ENCODE results near the gene PAM. TPM values are rescaled to one million over a fixed set of nuclear protein-coding genes. Genes with fewer than 3 reads are reported as not detected.
A peak's percentile ranks its signal among the peaks of the same experiment; 100 is the strongest.

PAM gene
- total RNA-seq, 1 donor from 2014 or later: 85.6 TPM

- TF ChIP-seq CTCF (conservative IDR thresholded peaks at IDR 0.05): no peak
- H3K4me3 Mint-ChIP-seq: no peak overlapping the region
- H3K9me3 Mint-ChIP-seq: peaks cover 3% of the 10 kb centered on the region
- H3K36me3 Mint-ChIP-seq (ENCODE audit: low read depth): peaks cover 9% of the 10 kb centered on the region
- no peaks in the 10 kb centered on the region for H3K27me3 Mint-ChIP-seq (ENCODE audit: low read depth)
- H3K27ac Mint-ChIP-seq (ENCODE audit: unreplicated experiment): no peak overlapping the region
- DNase-seq (ENCODE audit: low read depth, low spot score): no peak
- peaks cover 12% of the 10 kb centered on the region for H3K4me1 Mint-ChIP-seq
Measured at GRCh38 chr5:102895234-102895633, 140.1 kb downstream of the PAM start.

GRCh38 chr5:102895976-102896375 is 140.9 kb downstream of the PAM start:
- no peak for TF ChIP-seq CTCF (conservative IDR thresholded peaks at IDR 0.05)
- no peak for DNase-seq (ENCODE audit: low read depth, low spot score)
- no peaks in the 10 kb centered on the region for H3K27me3 Mint-ChIP-seq (ENCODE audit: low read depth)
- H3K36me3 Mint-ChIP-seq (ENCODE audit: low read depth): peaks cover 9% of the 10 kb centered on the region
- no peak overlapping the region for H3K4me3 Mint-ChIP-seq
- H3K27ac Mint-ChIP-seq (ENCODE audit: unreplicated experiment): no peak overlapping the region
- H3K9me3 Mint-ChIP-seq: peaks cover 3% of the 10 kb centered on the region
- H3K4me1 Mint-ChIP-seq: peaks cover 12% of the 10 kb centered on the region

GRCh38 chr5:102901424-102902134 is 146.5 kb downstream of the PAM start:
- DNase-seq (ENCODE audit: low read depth, low spot score): no peak
- Mint-ChIP-seq H3K4me3 (no peak overlapping the region), H3K27me3 (ENCODE audit: low read depth) (no peaks in the 10 kb centered on the region)

GRCh38 chr5:102902135-102902448 is 147.0 kb downstream of the PAM start:
- Mint-ChIP-seq H3K9me3 (peaks cover 4% of the 10 kb centered on the region), H3K36me3 (ENCODE audit: low read depth) (peaks cover 4% of the 10 kb centered on the region), H3K4me1 (peaks cover 8% of the 10 kb centered on the region), H3K27me3 (ENCODE audit: low read depth) (no peaks in the 10 kb centered on the region), H3K4me3 (no peak overlapping the region), H3K27ac (ENCODE audit: unreplicated experiment) (no peak overlapping the region)
- no peak for DNase-seq (ENCODE audit: low read depth, low spot score)
- no peak for TF ChIP-seq CTCF (conservative IDR thresholded peaks at IDR 0.05)

More at GRCh38 chr5:102901424-102902134, 146.5 kb downstream of the PAM start:
- Mint-ChIP-seq H3K4me1 (peaks cover 8% of the 10 kb centered on the region), H3K27ac (ENCODE audit: unreplicated experiment) (peak overlapping the region; percentile 90), H3K36me3 (ENCODE audit: low read depth) (peaks cover 3% of the 10 kb centered on the region), H3K9me3 (peaks cover 4% of the 10 kb centered on the region)
- no peak for TF ChIP-seq CTCF (conservative IDR thresholded peaks at IDR 0.05)

GRCh38 chr5:102902647-102903046 is 147.5 kb downstream of the PAM start:
- peaks cover 4% of the 10 kb centered on the region for H3K9me3 Mint-ChIP-seq
- no peak for DNase-seq (ENCODE audit: low read depth, low spot score)
- peaks cover 4% of the 10 kb centered on the region for H3K36me3 Mint-ChIP-seq (ENCODE audit: low read depth)
- no peak for TF ChIP-seq CTCF (conservative IDR thresholded peaks at IDR 0.05)
- no peaks in the 10 kb centered on the region for H3K27me3 Mint-ChIP-seq (ENCODE audit: low read depth)
- H3K4me1 Mint-ChIP-seq: peaks cover 8% of the 10 kb centered on the region
- no peak overlapping the region for H3K27ac Mint-ChIP-seq (ENCODE audit: unreplicated experiment)
- H3K4me3 Mint-ChIP-seq: no peak overlapping the region
